ENCODE data around the gene TSPAN32. TPM values are rescaled to one million over a fixed set of nuclear protein-coding genes. Genes with fewer than 3 reads are reported as not detected.

The TSPAN32 gene
- total and polyA plus RNA-seq, 10 of the 15 experiments (the other 5 are each of a cell fraction or from before 2014, with no cell fraction given) = 0.08 TPM; not detected in 9

DNA sequence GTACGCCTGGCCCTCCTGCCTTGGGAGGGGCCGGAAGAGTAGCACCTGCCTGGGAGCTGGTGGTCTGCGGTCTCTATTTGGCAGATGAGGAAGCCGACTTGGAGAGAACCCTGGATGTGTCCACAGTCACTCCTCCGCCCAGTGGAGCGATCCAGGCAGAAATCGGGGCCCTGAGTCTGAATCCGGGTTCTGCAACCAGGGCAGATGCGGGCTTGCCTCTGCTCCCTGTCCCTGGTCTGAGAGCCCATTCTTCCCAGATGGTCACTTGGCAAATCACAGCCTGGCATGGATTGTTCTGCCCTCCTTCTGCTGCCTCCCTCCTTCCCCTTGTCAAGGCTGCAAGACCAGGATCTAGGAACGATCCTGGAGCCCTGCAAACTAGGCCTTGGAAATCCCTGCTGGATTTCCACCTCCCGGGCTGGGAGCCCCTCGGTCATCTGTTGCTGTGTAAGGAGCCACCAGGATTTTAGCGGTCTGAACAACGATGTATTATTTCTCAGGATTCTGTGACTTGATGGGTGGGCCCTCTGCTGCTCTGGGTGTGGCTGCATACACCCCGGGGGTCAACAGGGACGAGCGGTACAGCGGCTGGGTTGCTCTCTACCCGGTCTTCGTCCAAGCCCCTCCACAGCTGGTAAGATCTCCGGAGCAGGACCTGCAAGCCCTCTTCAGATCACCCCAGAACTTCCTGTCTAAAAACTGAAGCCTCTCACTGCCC, 29.4 kb upstream of the TSPAN32 start:
- Histone ChIP-seq H3K27ac (ENCODE audit: control insufficient read depth, insufficient read depth) (no peak overlapping the region), H3K9me3 (replicated peaks; ENCODE audit: control insufficient read depth, insufficient read depth, low read length) (no peaks in the 10 kb centered on the region; the same call in 2 of the 3 replicates), H3K79me2 (ENCODE audit: control insufficient read depth, insufficient read depth, low read length) (no peaks in the 10 kb centered on the region), H3K4me2 (ENCODE audit: control insufficient read depth, insufficient read depth) (no peak overlapping the region), H3K27me3 (replicated peaks in 1 of 2; ENCODE audit: control insufficient read depth in 2 of 2, insufficient read depth in 2 of 2, low read length in 1 of 2) (no peaks in the 10 kb centered on the region; a peak in 2 of 4 replicates), H3K4me3 (no peak overlapping the region), H3K9ac (ENCODE audit: control insufficient read depth, insufficient read depth, low read length) (no peak overlapping the region), H4K20me1 (ENCODE audit: control insufficient read depth, insufficient read depth) (no peaks in the 10 kb centered on the region), H3K4me1 (ENCODE audit: control insufficient read depth, insufficient read depth, low read length) (no peaks in the 10 kb centered on the region), H3K36me3 (ENCODE audit: control insufficient read depth in 2 of 2, insufficient read depth in 2 of 2, low read length in 1 of 2) (no peaks in the 10 kb centered on the region), H2AFZ (ENCODE audit: control insufficient read depth, low read depth, low read length) (no peak overlapping the region)
- ChIA-PET CTCF (interaction anchor here (0.7 kb wide), 1 partner anchor 33 kb away, joined by 3 read pairs; no protein-coding TSS in a partner anchor), SMC1A (ENCODE audit: uncharacterized antibody, unreplicated experiment) (no interaction called here), RAD21 (ENCODE audit: unreplicated experiment) (no interaction called here), POLR2A (no interaction called here)
- in situ Hi-C loops (cut with MboI) (no loop called here), intact Hi-C loops (cut with micrococcal nuclease; ENCODE audit: unreplicated experiment) (no loop called here)
- TF ChIP-seq, protein P1, sequence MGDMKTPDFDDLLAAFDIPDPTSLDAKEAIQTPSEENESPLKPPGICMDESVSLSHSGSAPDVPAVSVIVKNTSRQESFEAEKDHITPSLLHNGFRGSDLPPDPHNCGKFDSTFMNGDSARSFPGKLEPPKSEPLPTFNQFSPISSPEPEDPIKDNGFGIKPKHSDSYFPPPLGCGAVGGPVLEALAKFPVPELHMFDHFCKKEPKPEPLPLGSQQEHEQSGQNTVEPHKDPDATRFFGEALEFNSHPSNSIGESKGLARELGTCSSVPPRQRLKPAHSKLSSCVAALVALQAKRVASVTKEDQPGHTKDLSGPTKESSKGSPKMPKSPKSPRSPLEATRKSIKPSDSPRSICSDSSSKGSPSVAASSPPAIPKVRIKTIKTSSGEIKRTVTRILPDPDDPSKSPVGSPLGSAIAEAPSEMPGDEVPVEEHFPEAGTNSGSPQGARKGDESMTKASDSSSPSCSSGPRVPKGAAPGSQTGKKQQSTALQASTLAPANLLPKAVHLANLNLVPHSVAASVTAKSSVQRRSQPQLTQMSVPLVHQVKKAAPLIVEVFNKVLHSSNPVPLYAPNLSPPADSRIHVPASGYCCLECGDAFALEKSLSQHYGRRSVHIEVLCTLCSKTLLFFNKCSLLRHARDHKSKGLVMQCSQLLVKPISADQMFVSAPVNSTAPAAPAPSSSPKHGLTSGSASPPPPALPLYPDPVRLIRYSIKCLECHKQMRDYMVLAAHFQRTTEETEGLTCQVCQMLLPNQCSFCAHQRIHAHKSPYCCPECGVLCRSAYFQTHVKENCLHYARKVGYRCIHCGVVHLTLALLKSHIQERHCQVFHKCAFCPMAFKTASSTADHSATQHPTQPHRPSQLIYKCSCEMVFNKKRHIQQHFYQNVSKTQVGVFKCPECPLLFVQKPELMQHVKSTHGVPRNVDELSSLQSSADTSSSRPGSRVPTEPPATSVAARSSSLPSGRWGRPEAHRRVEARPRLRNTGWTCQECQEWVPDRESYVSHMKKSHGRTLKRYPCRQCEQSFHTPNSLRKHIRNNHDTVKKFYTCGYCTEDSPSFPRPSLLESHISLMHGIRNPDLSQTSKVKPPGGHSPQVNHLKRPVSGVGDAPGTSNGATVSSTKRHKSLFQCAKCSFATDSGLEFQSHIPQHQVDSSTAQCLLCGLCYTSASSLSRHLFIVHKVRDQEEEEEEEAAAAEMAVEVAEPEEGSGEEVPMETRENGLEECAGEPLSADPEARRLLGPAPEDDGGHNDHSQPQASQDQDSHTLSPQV (IDR thresholded peaks at IDR 0.05) = no peak
- TF ChIP-seq, protein P2, sequence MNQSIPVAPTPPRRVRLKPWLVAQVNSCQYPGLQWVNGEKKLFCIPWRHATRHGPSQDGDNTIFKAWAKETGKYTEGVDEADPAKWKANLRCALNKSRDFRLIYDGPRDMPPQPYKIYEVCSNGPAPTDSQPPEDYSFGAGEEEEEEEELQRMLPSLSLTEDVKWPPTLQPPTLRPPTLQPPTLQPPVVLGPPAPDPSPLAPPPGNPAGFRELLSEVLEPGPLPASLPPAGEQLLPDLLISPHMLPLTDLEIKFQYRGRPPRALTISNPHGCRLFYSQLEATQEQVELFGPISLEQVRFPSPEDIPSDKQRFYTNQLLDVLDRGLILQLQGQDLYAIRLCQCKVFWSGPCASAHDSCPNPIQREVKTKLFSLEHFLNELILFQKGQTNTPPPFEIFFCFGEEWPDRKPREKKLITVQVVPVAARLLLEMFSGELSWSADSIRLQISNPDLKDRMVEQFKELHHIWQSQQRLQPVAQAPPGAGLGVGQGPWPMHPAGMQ (IDR thresholded peaks at IDR 0.05; ENCODE audit: borderline replicate concordance) = no peak
- TF ChIP-seq, protein P3, sequence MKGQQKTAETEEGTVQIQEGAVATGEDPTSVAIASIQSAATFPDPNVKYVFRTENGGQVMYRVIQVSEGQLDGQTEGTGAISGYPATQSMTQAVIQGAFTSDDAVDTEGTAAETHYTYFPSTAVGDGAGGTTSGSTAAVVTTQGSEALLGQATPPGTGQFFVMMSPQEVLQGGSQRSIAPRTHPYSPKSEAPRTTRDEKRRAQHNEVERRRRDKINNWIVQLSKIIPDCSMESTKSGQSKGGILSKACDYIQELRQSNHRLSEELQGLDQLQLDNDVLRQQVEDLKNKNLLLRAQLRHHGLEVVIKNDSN (IDR thresholded peaks at IDR 0.05; ENCODE audit: borderline replicate concordance, extremely low read length, insufficient read depth, low read depth, low read length) = no peak
- TF ChIP-seq IKZF2 (IDR thresholded peaks at IDR 0.05) = no peak
- ATAC-seq (no peak), DNase-seq (ENCODE audit: low read depth, low spot score) (no peak), FAIRE-seq (no peak)
- 51% methylated on average over 21 of the region's 21 CpGs for WGBS (ENCODE audit: insufficient coverage, insufficient replicate concordance, low lambda C conversion rate, missing lambda C conversion rate)
- no TSS peak for BruUV-seq (replicated peaks)

Measured in GM12878 (cell line).